Measurements from ENCODE around the gene CCDC169. TPM values are rescaled to one million over a fixed set of nuclear protein-coding genes. Genes with fewer than 3 reads are reported as not detected.

The CCDC169 gene
- total and polyA plus RNA-seq, 2 donors (not counting 3 experiments of a cell fraction or from before 2014, with no cell fraction given): 1.2 to 2.5 TPM

DNA sequence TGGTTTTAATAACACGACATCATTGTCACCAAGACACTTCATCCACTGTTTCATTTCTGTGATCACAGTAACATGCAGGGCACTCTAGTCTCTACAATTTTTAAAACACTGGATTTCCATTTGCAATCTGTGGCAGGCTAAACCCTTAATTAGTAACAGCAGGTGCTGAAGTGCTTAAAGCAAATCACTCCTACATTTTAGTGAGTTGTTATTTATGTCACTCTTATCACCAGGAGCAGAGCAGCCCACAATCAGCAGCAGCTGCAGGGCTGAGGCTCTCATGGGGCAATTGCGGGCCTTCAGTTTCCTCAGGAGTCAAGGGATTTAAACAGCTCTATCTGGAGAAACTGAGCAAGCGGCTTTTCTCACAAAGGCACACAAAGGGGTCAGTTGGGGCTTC, 84.8 kb downstream of the CCDC169 start:
- no peaks in the 10 kb centered on the region for H4K20me1 ChIP-seq (replicated peaks; ENCODE audit: control insufficient read depth, extremely low read depth, insufficient read depth, low read length)
- H3K79me2 ChIP-seq (ENCODE audit: control insufficient read depth, insufficient read depth, low read length): no peaks in the 10 kb centered on the region
- no peak overlapping the region for H3K4me3 ChIP-seq (replicated peaks in 1 of 3; ENCODE audit: insufficient read depth in 1 of 3, low read depth in 1 of 3, low read length in 3 of 3)
- no peaks in the 10 kb centered on the region for H3K9me3 ChIP-seq (replicated peaks; ENCODE audit: control insufficient read depth, insufficient read depth, low read length)
- dilution Hi-C loops (cut with MboI; ENCODE audit: extremely low pct_ligation_motif_present, low sequenced_read_pairs): no loop called here
- intact Hi-C loops (cut with micrococcal nuclease): no loop called here
- FAIRE-seq: no peak
- POLR2A ChIA-PET: no interaction called here
- H3K4me1 ChIP-seq (ENCODE audit: control insufficient read depth, extremely low read depth, insufficient read depth, low read length): no peaks in the 10 kb centered on the region
- H3K4me2 ChIP-seq (ENCODE audit: insufficient read depth, low read length): no peak overlapping the region
- H3K27me3 ChIP-seq (ENCODE audit: control insufficient read depth in 2 of 2, insufficient read depth in 2 of 2, low read length in 2 of 2): no peaks in the 10 kb centered on the region
- no peak overlapping the region for H2AFZ ChIP-seq (ENCODE audit: low read depth, low read length)
- H3K9me1 ChIP-seq (replicated peaks; ENCODE audit: control insufficient read depth, extremely low read depth, insufficient read depth, low read length): no peaks in the 10 kb centered on the region
- no peak for DNase-seq (ENCODE audit: low read depth, low spot score)
- CTCF ChIA-PET: no interaction called here
- no peak overlapping the region for H3K27ac ChIP-seq (ENCODE audit: insufficient read depth, low read depth, low read length)
- TF ChIP-seq MYC (IDR thresholded peaks at IDR 0.05; ENCODE audit: low read depth, low read length): no peak
- TF ChIP-seq MAX (IDR thresholded peaks at IDR 0.05; ENCODE audit: insufficient read depth, insufficient read length): no peak
- TF ChIP-seq POLR2A (IDR thresholded peaks at IDR 0.05; ENCODE audit: low read depth, low read length): no peak
- no peak for TF ChIP-seq EZH2 (IDR thresholded peaks at IDR 0.05; ENCODE audit: borderline replicate concordance, low read depth, low read length, severe bottlenecking)
- no peak for TF ChIP-seq GATA2 (IDR thresholded peaks at IDR 0.05; ENCODE audit: insufficient read depth, insufficient read length, low read depth, low read length)
- no peak for TF ChIP-seq CTCF (IDR thresholded peaks at IDR 0.05; ENCODE audit: extremely low read depth in 1 of 2, insufficient read depth in 1 of 2, low read depth in 1 of 2, low read length in 2 of 2)
- no peak for TF ChIP-seq JUN (IDR thresholded peaks at IDR 0.05; ENCODE audit: borderline replicate concordance, insufficient read depth, insufficient read length, low read depth)
- TF ChIP-seq FOS (IDR thresholded peaks at IDR 0.05; ENCODE audit: borderline replicate concordance, insufficient read depth, low read length): no peak
- no peak for TF ChIP-seq POLR2AphosphoS5 (IDR thresholded peaks at IDR 0.05; ENCODE audit: insufficient read depth, low read depth, low read length)
- no TSS peak for BruUV-seq (replicated peaks)
- H3K36me3 ChIP-seq (ENCODE audit: control insufficient read depth in 2 of 2, extremely low read depth in 1 of 2, insufficient read depth in 2 of 2, low read length in 2 of 2): no peaks in the 10 kb centered on the region
- H3K9ac ChIP-seq (replicated peaks; ENCODE audit: extremely low read depth, insufficient read depth, low read length): no peak overlapping the region
